GM12878 (cell line): Measurements from ENCODE around the gene AMPH. TPM values are rescaled to one million over a fixed set of nuclear protein-coding genes. Genes with fewer than 3 reads are reported as not detected.

Experiments
- ATAC-seq: fragments of 200-7000 bp; cut with Tn5 transposase; 3 replicates; pipeline ENCODE4 v1.9.1; 2020; ENCODE audit warnings: mild to moderate bottlenecking, moderate library complexity
- BruUV-seq: library from RNA; stranded (reverse); fragments of 400-500 nt; replicated peaks from 2 replicates; lab custom pipeline; 2021; lab: Mats Ljungman, UMichigan
- CTCF ChIA-PET: fragments of 300-600 bp; sonication (Branson Sonifier 250); formaldehyde crosslinking; extraction: SDS; loops from one replicate; lab custom pipeline; 2021; ENCODE audit warnings: inconsistent platforms; lab: Yijun Ruan, JAX
- POLR2A ChIA-PET: fragments of 350-600 bp; formaldehyde crosslinking; extraction: SDS; loops from one replicate; lab custom pipeline; 2021; ENCODE audit warnings: inconsistent platforms; lab: Charles Lee
- RAD21 ChIA-PET: fragments of 300-600 bp; sonication (Branson Sonifier 250); formaldehyde crosslinking; loops from one replicate; lab custom pipeline; 2023; ENCODE audit warnings: antibody characterized with exemption; ENCODE audit not compliant: unreplicated experiment; lab: Charles Lee
- SMC1A ChIA-PET: fragments of 300-600 bp; sonication (Branson Sonifier 250); formaldehyde crosslinking; loops from one replicate; lab custom pipeline; 2023; ENCODE audit not compliant: unreplicated experiment, uncharacterized antibody; lab: Charles Lee
- DNase-seq: peaks from one replicate; pipeline ENCODE4 v3.0.0-alpha.2; 2011; ENCODE audit warnings: low read depth, low spot score
- FAIRE-seq: peaks from 3 replicates; lab custom pipeline; 2011; peaks lifted over from hg19 to GRCh38; lab: Jason Lieb, UNC
- H2AFZ ChIP-seq: 2 replicates; pipeline ENCODE4 v1.6.0; 2011; ENCODE audit warnings: low read depth, low read length, control low read depth; ENCODE audit not compliant: control insufficient read depth
- H3K27ac ChIP-seq: 2 replicates; pipeline ENCODE4 v1.5.1; 2011; ENCODE audit warnings: control low read depth; ENCODE audit not compliant: control insufficient read depth, insufficient read depth
- H3K27me3 ChIP-seq, 2 experiments: replicated peaks in 1 of 2; 2 replicates each; pipeline versions ENCODE4 v1.6.0 to v1.6.1; 2011; ENCODE audit warnings: low read length in 1 of 2; ENCODE audit not compliant: control insufficient read depth in 2 of 2, insufficient read depth in 2 of 2
- H3K36me3 ChIP-seq, 2 experiments: 2 replicates each; pipeline ENCODE4 v1.5.1; 2011; ENCODE audit warnings: low read length in 1 of 2; ENCODE audit not compliant: control insufficient read depth in 2 of 2, insufficient read depth in 2 of 2
- H3K4me1 ChIP-seq: 2 replicates; pipeline ENCODE4 v1.6.1; 2011; ENCODE audit warnings: mild to moderate bottlenecking, low read length, moderate library complexity, mixed read lengths; ENCODE audit not compliant: control insufficient read depth, insufficient read depth
- H3K4me2 ChIP-seq: 2 replicates; pipeline ENCODE4 v1.6.0; 2011; ENCODE audit warnings: control low read depth; ENCODE audit not compliant: control insufficient read depth, insufficient read depth
- H3K4me3 ChIP-seq: fragments of 200-600 bp; sonication (generic); 2 replicates; pipeline ENCODE4 v1.5.1; 2016
- H3K79me2 ChIP-seq: 2 replicates; pipeline ENCODE4 v1.6.0; 2011; ENCODE audit warnings: low read length; ENCODE audit not compliant: control insufficient read depth, insufficient read depth
- H3K9ac ChIP-seq: 2 replicates; pipeline ENCODE4 v1.8.0; 2011; ENCODE audit warnings: low read length, control low read depth, mixed read lengths; ENCODE audit not compliant: control insufficient read depth, insufficient read depth
- H3K9me3 ChIP-seq: replicated peaks from 3 replicates; pipeline ENCODE4 v1.5.1; 2011; ENCODE audit warnings: mild to moderate bottlenecking, low read length; ENCODE audit not compliant: control insufficient read depth, insufficient read depth
- H4K20me1 ChIP-seq: 2 replicates; pipeline ENCODE4 v1.6.0; 2011; ENCODE audit not compliant: control insufficient read depth, insufficient read depth
- BHLHE40 ChIP-seq, 2 experiments: fragments of 450-650 bp in 1 of 2; IDR thresholded peaks; 2 replicates each; pipeline ENCODE4 v1.6.1; 2011 to 2017; ENCODE audit warnings: low read depth in 2 of 2, borderline replicate concordance in 1 of 2, improper control_type of control experiment in 1 of 2, low read length in 1 of 2, mild to moderate bottlenecking in 1 of 2
- BMI1 ChIP-seq: fragments of 450-650 bp; IDR thresholded peaks from 2 replicates; pipeline ENCODE4 v1.6.1; 2016; ENCODE audit warnings: mild to moderate bottlenecking, moderate library complexity, borderline replicate concordance
- BRCA1 ChIP-seq: IDR thresholded peaks from 2 replicates; pipeline ENCODE4 v1.6.1; 2011; ENCODE audit warnings: low read depth, low read length, improper control_type of control experiment
- CREB1 ChIP-seq: IDR thresholded peaks from 2 replicates; pipeline ENCODE4 v1.6.1; 2012; ENCODE audit warnings: low read depth, mild to moderate bottlenecking, inconsistent platforms
- IRF4 ChIP-seq: IDR thresholded peaks from 2 replicates; pipeline ENCODE4 v1.6.1; 2011; ENCODE audit warnings: low read depth, low read length
- NRF1 ChIP-seq: conservative IDR thresholded peaks from 2 replicates; pipeline ENCODE4 v1.6.1; 2011; ENCODE audit warnings: mild to moderate bottlenecking, low read depth, low read length, improper control_type of control experiment
- PAX8 ChIP-seq: fragments of 450-650 bp; IDR thresholded peaks from 2 replicates; pipeline ENCODE4 v1.6.1; 2017; ENCODE audit warnings: mild to moderate bottlenecking, moderate library complexity
- SMAD5 ChIP-seq: IDR thresholded peaks from 2 replicates; pipeline ENCODE4 v1.6.1; 2016; ENCODE audit warnings: antibody characterized with exemption, low read depth
- TCF3 ChIP-seq: IDR thresholded peaks from 2 replicates; pipeline ENCODE4 v1.6.1; 2012; ENCODE audit warnings: low read depth, mild to moderate bottlenecking, low read length, borderline replicate concordance; ENCODE audit not compliant: insufficient read depth
- WGBS: methylation state at CpG from one replicate; pipeline ENCODE4 v1.1.6; 2016; ENCODE audit warnings: low lambda C conversion rate; ENCODE audit not compliant: insufficient replicate concordance, insufficient coverage; ENCODE audit errors: missing lambda C conversion rate; 5-methylcytosine and 5-hydroxymethylcytosine counted together
- in situ Hi-C: fragments of 300-500 bp; cut with MboI; formaldehyde crosslinking; loops from 9 replicates; pipeline ENCODE4 v1.14.3; 2018; ENCODE audit warnings: mixed read lengths
- intact Hi-C: fragments of 100-400 bp; cut with micrococcal nuclease; formaldehyde crosslinking; loops from one replicate; pipeline ENCODE4 v1.14.2; 2022; ENCODE audit not compliant: unreplicated experiment
- polyA plus RNA-seq, 11 experiments: library from polyadenylated mRNA; depleted of rRNA in 4 of 11; unstranded in 6 of 11; stranded (reverse) in 5 of 11; fragments of >200 nt; fragmentation: Nextera tagmentation in 4 of 11; fragmentation: Illumina TruSeq in 1 of 11; extraction: Ambion mirVana in 4 of 11; extraction: Trizol in 1 of 11; gene quantifications; 1 replicate in 1 of 11; 2 replicates in 10 of 11; pipeline versions ENCODE4 v1.2.1 to v1.2.3, GENCODE V29; 2011 to 2016; ENCODE audit warnings: inconsistent platforms in 2 of 11, missing spikeins in 2 of 11, low read depth in 1 of 11
- total RNA-seq, 4 experiments: library from RNA; depleted of rRNA in 3 of 4; stranded (reverse); fragments of >200 nt in 3 of 4; fragmentation: Illumina TruSeq in 1 of 4; extraction: Trizol in 1 of 4; gene quantifications; 2 replicates each; pipeline versions ENCODE4 v1.2.1 to v1.2.3, GENCODE V29; 2013 to 2021
- TF ChIP-seq, protein P1 (sequence below): fragments of 450-650 bp; IDR thresholded peaks from 2 replicates; pipeline ENCODE4 v1.6.1; 2017; ENCODE audit warnings: mild to moderate bottlenecking, moderate library complexity
- TF ChIP-seq, protein P2 (sequence below): fragments of 450-650 bp; IDR thresholded peaks from 2 replicates; pipeline ENCODE4 v1.6.1; 2016; ENCODE audit warnings: mild to moderate bottlenecking, moderate library complexity, borderline replicate concordance
- TF ChIP-seq, protein P3 (sequence below), 3 experiments: IDR thresholded peaks in 2 of 3; conservative IDR thresholded peaks in 1 of 3; 2 replicates each; pipeline ENCODE4 v1.5.1; 2011; ENCODE audit warnings: low read depth in 3 of 3, low read length in 3 of 3, mild to moderate bottlenecking in 3 of 3, control low read depth in 2 of 3, moderate library complexity in 2 of 3, inconsistent platforms in 1 of 3, mixed read lengths in 1 of 3; ENCODE audit not compliant: control insufficient read depth in 2 of 3, insufficient read depth in 1 of 3; ENCODE audit errors: extremely low read depth in 1 of 3

The AMPH gene
- total and polyA plus RNA-seq, 10 of the 15 experiments (the other 5 are each of a cell fraction or from before 2014, with no cell fraction given): 0.03 to 0.24 (median 0.08) TPM; not detected in 2

DNA sequence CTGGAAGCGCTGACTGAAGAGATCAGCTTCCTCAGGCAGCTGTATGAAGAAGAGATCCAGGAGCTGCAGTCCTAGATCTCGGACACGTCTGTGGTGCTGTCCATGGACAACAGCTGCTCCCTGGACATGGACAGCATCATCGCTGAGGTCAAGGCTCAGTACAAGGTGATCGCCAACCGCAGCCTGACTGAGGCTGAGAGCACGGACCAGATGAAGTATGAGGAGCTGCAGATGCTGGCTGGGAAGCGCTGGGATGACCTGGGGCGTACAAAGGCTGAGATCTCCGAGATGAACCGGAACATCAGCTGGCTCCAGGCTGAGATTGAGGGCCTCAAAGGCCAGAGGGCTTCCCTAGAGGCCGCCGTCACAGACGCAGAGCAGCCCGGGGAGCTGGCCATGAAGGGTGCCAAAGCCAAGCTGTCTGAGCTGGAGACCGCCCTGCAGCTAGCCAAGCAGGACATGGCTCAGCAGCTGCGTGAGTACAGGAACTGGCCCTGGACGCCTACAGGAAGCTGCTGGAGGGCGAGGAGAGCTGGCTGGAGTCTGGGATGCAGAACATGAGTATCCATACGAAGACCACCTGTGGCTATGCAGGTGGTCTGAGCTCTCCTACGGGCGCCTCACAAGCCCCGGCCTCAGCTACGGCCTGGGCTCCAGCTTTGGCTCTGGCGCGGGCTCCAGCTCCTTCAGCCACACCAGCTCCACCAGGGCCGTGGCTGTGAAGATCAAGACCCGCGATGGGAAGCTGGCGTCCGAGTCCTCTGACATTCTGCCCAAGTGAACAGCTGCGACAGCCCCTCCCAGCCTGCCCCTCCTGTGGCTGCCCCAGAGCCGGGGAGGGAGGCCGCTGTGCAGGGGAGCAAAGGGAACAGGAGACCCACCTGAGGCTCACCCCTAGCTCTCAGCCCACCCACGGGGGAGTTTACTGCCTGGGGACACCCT, 24.9 kb upstream of the AMPH start:
- no peaks in the 10 kb centered on the region for H4K20me1 ChIP-seq
- POLR2A ChIA-PET: no interaction called here
- no peaks in the 10 kb centered on the region for H3K79me2 ChIP-seq
- ATAC-seq (no peak), FAIRE-seq (no peak), DNase-seq (no peak)
- RAD21 ChIA-PET: no interaction called here
- no peaks in the 10 kb centered on the region for H3K4me1 ChIP-seq
- no TSS peak for BruUV-seq
- in situ Hi-C loops (no loop called here), intact Hi-C loops (no loop called here)
- no peaks in the 10 kb centered on the region for H3K36me3 ChIP-seq
- SMC1A ChIA-PET: interaction anchor here (1.0 kb wide), 1 partner anchor 257 kb away, joined by 3 read pairs; no protein-coding TSS in a partner anchor
- no peak overlapping the region for H3K4me2 ChIP-seq
- CTCF ChIA-PET: interaction anchor here (0.7 to 1.8 kb wide), 4 partner anchors 9 to 257 kb away, joined by 3 to 9 read pairs (median 5); no protein-coding TSS in a partner anchor
- H3K9ac ChIP-seq: no peak overlapping the region
- H3K27me3 ChIP-seq: no peaks in the 10 kb centered on the region
- no peak overlapping the region for H2AFZ ChIP-seq
- no peaks in the 10 kb centered on the region for H3K9me3 ChIP-seq
- no peak overlapping the region for H3K27ac ChIP-seq
- 42% methylated on average over 31 of the region's 35 CpGs for WGBS
- no peak overlapping the region for H3K4me3 ChIP-seq
- TF ChIP-seq SMAD5: no peak
- no peak for TF ChIP-seq PAX8
- TF ChIP-seq, protein P1, sequence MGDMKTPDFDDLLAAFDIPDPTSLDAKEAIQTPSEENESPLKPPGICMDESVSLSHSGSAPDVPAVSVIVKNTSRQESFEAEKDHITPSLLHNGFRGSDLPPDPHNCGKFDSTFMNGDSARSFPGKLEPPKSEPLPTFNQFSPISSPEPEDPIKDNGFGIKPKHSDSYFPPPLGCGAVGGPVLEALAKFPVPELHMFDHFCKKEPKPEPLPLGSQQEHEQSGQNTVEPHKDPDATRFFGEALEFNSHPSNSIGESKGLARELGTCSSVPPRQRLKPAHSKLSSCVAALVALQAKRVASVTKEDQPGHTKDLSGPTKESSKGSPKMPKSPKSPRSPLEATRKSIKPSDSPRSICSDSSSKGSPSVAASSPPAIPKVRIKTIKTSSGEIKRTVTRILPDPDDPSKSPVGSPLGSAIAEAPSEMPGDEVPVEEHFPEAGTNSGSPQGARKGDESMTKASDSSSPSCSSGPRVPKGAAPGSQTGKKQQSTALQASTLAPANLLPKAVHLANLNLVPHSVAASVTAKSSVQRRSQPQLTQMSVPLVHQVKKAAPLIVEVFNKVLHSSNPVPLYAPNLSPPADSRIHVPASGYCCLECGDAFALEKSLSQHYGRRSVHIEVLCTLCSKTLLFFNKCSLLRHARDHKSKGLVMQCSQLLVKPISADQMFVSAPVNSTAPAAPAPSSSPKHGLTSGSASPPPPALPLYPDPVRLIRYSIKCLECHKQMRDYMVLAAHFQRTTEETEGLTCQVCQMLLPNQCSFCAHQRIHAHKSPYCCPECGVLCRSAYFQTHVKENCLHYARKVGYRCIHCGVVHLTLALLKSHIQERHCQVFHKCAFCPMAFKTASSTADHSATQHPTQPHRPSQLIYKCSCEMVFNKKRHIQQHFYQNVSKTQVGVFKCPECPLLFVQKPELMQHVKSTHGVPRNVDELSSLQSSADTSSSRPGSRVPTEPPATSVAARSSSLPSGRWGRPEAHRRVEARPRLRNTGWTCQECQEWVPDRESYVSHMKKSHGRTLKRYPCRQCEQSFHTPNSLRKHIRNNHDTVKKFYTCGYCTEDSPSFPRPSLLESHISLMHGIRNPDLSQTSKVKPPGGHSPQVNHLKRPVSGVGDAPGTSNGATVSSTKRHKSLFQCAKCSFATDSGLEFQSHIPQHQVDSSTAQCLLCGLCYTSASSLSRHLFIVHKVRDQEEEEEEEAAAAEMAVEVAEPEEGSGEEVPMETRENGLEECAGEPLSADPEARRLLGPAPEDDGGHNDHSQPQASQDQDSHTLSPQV: no peak
- TF ChIP-seq IRF4: no peak
- no peak for TF ChIP-seq TCF3
- TF ChIP-seq, protein P2, sequence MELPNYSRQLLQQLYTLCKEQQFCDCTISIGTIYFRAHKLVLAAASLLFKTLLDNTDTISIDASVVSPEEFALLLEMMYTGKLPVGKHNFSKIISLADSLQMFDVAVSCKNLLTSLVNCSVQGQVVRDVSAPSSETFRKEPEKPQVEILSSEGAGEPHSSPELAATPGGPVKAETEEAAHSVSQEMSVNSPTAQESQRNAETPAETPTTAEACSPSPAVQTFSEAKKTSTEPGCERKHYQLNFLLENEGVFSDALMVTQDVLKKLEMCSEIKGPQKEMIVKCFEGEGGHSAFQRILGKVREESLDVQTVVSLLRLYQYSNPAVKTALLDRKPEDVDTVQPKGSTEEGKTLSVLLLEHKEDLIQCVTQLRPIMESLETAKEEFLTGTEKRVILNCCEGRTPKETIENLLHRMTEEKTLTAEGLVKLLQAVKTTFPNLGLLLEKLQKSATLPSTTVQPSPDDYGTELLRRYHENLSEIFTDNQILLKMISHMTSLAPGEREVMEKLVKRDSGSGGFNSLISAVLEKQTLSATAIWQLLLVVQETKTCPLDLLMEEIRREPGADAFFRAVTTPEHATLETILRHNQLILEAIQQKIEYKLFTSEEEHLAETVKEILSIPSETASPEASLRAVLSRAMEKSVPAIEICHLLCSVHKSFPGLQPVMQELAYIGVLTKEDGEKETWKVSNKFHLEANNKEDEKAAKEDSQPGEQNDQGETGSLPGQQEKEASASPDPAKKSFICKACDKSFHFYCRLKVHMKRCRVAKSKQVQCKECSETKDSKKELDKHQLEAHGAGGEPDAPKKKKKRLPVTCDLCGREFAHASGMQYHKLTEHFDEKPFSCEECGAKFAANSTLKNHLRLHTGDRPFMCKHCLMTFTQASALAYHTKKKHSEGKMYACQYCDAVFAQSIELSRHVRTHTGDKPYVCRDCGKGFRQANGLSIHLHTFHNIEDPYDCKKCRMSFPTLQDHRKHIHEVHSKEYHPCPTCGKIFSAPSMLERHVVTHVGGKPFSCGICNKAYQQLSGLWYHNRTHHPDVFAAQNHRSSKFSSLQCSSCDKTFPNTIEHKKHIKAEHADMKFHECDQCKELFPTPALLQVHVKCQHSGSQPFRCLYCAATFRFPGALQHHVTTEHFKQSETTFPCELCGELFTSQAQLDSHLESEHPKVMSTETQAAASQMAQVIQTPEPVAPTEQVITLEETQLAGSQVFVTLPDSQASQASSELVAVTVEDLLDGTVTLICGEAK: no peak
- TF ChIP-seq, protein P3, sequence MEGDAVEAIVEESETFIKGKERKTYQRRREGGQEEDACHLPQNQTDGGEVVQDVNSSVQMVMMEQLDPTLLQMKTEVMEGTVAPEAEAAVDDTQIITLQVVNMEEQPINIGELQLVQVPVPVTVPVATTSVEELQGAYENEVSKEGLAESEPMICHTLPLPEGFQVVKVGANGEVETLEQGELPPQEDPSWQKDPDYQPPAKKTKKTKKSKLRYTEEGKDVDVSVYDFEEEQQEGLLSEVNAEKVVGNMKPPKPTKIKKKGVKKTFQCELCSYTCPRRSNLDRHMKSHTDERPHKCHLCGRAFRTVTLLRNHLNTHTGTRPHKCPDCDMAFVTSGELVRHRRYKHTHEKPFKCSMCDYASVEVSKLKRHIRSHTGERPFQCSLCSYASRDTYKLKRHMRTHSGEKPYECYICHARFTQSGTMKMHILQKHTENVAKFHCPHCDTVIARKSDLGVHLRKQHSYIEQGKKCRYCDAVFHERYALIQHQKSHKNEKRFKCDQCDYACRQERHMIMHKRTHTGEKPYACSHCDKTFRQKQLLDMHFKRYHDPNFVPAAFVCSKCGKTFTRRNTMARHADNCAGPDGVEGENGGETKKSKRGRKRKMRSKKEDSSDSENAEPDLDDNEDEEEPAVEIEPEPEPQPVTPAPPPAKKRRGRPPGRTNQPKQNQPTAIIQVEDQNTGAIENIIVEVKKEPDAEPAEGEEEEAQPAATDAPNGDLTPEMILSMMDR (IDR thresholded peaks at IDR 0.05 in 2 of 3, conservative IDR thresholded peaks at IDR 0.05 in 1 of 3; ENCODE audit: control insufficient read depth in 2 of 3, extremely low read depth in 1 of 3, insufficient read depth in 1 of 3, low read depth in 3 of 3, low read length in 3 of 3): no peak
- TF ChIP-seq NRF1: no peak
- no peak for TF ChIP-seq CREB1
- TF ChIP-seq BMI1: no peak
- no peak for TF ChIP-seq BHLHE40 (IDR thresholded peaks at IDR 0.05; ENCODE audit: borderline replicate concordance in 1 of 2, low read depth in 2 of 2, low read length in 1 of 2)
- TF ChIP-seq BRCA1: no peak
